ENCODE results near the gene USP49.

- TF ChIP-seq CTCF (conservative IDR thresholded peaks at IDR 0.05 in 1 of 2, IDR thresholded peaks at IDR 0.05 in 1 of 2; ENCODE audit: low read depth in 1 of 2, low read length in 2 of 2) (no peak), EZH2 (IDR thresholded peaks at IDR 0.05; ENCODE audit: low read length, missing control alignments) (no peak)
Observed at GRCh38 chr6:41832263-41832662, 62.9 kb downstream of the USP49 start.

All from fibroblast of lung (primary cell).